Activated CD4-positive, CD25-positive, alpha-beta regulatory T cell (primary cell): ENCODE results near the gene SCN2B.
"Not testable (repeated sequence)": the region's sequence is repeated elsewhere in the genome, so short reads cannot be mapped to it uniquely, and the experiment has no call there.

Source experiments
- DNase-seq, 4 experiments: peaks; one replicate each; lab custom pipeline; 2025; lab: John Stamatoyannopoulos, UW

Gene SCN2B

GRCh38 chr11:118206391-118207031 is 30.1 kb upstream of the SCN2B start:
- DNase-seq, result no peak

DNA sequence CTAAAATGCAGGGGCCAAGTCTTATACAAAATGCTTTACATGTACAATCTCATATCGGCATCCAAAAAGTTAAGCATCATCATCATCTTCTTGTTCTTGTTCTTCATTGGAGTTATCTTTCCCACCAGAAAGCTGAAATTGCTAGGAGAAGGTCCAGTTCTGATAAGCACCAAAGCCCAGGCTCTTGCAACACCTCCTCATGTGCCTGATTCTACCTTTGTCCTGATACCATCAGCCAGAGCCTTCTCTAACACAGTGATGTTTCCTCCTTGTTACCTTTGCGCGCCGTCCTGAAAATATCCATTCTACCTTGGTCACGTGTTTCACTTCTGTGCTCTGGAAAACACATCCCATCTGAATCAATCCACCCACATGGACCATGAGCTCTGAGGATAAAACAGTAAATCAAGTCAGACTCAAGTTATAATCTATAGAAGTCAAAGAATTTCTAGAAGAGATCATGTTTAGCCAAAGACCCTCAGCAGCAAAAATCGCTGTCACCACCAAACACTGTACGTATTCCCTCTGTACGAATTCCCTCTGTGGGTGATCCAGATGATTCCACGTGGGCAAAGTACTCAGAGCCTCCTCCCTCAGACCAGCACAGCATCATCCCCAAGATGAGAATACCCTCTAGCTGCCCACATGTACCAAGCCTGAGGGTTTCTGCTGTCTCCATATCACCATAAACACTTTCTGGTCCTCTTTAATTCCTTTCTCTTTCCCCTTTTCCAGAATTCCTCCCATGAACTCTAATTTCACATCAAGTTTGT is 29.4 kb upstream of the SCN2B start:
- no peak for DNase-seq

DNA sequence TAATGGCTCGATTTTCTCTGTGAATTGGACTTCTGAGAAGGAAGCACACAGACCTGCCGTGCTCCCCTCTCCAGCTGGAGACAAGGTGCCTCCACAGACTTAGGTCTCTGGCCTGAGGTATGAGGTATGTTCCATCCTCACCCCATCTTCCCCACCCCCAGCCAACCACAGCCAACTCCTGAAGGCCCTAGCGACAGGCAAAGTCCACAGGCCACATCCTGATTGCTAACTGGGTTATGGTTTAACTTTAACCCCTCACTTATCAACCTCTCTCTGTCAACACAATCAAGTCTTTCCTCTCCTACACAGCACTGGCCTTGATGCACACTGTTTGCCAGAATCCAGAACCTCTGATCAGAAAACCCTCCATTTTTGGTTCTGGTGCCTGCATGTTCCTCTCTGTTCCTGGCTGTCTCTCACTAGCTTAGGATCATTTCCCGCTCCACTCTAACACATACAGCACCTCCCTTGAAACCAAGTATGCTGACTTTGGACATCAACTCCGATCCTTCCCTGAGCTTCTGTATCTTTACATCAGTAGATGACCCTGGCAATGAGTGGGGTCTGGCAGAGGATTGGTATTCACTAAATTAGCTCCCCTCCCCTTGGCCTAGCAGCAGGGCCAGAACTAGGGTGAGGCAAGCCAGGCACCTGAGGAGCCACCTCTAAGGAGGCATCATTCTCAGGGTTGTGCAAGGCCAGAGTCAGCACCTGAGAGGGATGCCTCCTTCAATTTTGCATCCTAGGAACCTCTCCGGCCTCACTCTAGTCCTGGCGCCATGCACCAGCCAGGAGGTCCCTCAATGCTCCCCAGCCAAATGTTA is 26.4 kb upstream of the SCN2B start:
- DNase-seq, result no peak

- no peak for DNase-seq
These were observed 25.5 kb upstream of the SCN2B start for GRCh38 chr11:118201966-118202365.

DNA sequence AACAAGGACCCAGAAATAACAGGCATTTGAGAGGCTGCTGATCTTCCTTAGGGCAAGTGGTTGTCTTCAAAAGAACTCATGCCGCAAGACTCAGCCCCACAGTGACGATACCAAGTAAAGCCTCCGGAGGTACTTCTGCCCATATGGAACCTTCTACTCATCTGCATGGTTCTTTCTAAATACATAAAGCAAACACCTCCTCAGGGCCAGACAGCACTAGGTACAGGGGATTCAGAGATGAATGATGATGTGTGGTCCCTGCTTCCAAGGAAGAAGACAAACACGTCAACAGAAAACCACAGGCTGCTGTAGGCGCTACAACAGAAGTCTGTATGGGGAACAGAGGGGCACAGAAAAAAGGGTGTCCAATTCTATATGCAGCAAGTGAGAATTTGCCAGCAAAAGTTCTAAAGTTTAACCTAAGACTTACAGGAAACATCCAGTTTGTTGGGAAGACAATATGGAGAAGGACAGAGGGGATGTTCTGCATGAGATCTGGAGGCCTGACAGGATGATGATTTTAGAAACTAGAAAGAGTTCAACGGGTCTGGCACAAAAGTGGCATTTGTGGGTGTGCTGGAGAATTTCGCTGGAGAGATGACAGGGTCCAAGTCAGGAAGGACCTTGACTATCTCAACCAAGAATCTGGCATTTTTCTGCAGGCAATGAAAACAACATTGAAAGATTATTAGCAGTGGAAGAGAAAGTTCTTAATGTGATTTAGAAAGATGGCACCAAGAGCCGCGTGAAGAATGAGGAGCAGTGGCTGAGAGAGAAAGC is 24.7 kb upstream of the SCN2B start:
- DNase-seq, result no peak

DNA sequence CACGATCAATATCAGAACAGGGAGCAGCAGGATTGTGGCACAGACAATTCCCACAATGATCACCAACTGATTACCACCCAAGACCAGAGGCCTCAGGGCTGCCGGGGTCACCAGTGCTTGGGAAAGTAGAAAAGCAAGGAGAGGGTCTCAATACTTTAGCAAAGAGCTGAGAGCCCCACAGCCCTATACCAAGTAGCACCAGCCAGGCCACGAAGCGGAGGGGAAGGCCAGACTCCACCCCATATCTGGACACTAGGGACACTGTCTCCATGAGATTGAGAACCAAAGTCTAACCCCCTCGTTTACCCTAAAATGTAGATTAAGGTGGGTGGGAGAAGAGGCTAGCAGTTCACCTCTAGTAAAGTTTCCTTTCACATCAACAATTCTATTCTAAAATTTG is 24.1 kb upstream of the SCN2B start:
- DNase-seq, result no peak

- no peak for DNase-seq
These were observed 22.7 kb upstream of the SCN2B start for GRCh38 chr11:118199135-118199534.

DNA sequence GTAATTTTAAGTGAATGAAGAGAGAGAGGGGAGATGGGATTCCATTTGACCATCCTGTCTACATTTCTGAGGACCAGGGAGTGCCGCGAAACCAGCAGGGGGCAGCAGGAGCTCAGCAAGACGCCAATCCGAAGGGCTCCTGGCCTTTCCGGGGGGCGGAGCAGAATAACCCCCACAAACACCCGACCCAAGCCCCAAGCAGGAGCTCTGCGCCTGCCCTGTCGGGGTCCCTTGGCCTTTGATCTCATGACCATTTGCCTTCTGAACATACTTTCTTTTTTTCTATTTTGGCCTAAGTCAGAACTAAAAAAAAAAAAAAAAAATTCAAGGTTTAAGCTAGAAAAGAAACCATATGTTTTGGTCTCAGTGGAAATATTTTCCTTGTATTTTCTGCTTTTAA is 21.9 kb upstream of the SCN2B start:
- peak; percentile 72 to 80 (median 80) for DNase-seq

- no peak for DNase-seq
These were observed 18.6 kb upstream of the SCN2B start for GRCh38 chr11:118194835-118195627.

DNA sequence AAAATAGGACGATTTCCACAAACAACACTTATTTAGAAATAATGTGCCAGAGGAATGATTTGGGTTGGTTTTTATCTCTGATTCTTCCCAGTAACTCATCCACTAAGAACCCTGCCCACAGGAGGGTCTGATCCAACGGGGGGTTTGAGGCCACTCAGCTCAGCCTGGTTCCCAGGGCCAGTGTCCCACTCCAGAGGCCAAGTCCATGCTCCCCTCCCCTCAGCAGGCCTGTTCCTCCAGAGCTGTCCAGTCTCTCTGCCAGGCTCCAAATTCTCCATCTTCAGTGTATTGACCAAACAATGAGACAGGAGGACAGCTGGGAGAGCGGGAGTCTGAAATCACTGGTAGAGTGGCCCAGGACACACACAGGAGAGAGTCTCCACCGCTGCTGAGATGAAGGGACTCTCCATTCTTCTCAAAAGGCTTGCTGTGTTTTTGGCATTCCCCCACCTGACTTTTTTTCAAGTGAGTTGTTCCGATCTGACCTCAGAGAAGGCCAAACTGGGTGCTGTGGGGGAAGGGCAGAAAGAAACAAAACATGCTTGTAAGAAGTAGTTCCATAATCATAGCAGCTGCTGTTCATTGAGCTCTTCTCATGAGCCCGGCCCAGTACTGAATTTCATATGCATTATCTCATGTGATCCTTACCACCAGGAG is 17.6 kb upstream of the SCN2B start:
- DNase-seq, result no peak

DNA sequence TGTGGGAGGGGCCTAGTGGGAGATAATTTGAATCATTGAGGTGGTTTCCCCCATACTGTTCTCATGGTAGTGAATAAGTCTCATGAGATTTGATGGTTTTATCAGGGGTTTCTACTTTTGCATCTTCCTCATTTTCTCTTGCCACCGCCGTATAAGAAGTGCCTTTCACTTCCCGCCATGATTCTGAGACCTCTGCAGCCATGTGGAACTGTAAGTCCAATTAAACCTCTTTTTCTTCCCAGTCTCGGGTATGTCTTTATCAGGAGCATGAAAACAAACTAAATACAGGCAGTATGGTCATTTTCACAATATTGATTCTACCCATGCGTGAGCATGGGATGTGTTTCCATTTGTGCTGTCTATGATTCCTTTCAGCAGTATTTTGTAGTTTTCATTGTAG is 16.4 kb upstream of the SCN2B start:
- DNase-seq, result not testable (repeated sequence)

DNA sequence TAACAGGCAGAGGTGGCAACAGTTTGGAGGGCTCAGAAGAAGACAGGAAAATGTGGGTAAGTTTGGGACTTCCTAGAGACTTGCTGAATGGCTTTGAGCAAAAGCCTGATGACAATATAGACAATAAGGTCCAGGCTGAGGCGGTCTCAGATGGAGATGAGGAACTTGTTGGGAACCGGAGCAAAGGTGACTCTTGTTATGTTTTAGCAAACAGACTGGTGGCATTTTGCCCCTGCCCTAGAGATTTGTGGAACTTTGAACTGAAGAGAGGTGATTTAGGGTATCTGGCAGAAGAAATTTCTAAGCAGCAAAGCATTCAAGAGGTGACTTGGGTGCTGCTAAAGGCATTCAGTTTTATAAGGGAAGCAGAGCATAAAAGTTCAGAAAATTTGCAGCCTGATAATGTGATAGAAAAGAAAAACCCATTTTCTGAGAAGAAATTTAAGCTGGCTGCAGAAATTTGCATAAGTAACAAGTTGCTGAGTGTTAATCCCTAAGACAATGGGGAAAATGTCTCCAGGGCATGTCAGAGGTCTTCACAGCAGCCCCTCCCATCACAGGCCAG is 14.6 kb upstream of the SCN2B start:
- DNase-seq, result not testable (repeated sequence)

- no peak for DNase-seq
These were observed 10.1 kb upstream of the SCN2B start for GRCh38 chr11:118186346-118187107.

GRCh38 chr11:118184784-118185579 is 8.5 kb upstream of the SCN2B start:
- no peak for DNase-seq

DNA sequence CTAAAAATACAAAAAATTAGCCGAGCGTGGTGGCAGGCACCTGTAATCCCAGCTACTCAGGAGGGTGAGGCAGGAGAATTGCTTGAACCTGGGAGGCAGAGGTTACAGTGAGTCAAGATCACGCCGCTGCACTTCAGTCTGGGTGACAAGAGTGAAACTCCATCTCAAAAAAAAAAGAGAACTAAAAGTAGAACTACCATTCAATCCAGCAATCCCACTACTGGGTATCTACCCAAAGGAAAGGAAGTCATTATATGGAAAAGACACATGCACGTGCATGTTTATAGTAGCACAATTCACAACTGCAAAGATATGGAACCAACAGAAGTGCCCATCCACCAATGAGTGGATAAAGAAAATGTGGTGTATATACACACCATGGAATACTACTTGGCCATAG is 7.3 kb upstream of the SCN2B start:
- not testable (repeated sequence) for DNase-seq

DNA sequence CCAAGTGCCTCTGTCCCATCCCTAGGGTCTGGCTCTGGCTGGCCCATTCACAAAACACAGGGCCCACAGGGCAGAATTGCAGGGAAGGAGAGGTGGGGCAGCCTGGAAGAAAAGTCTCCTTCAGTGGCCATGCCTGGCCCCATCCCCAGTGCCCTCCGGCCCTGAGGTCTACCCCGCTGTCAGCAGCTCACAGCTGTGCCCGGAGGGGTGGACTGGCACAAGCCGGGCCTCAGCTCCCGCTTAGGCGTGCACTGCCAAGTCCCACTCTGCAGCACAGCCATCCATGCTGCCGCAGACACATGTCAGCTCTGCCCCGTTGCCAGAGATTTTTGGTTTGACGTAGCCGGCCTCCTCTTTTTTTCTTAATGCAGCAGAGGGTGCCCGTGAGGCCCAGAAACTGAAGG is 3.9 kb upstream of the SCN2B start:
- no peak for DNase-seq

- no peak for DNase-seq
These were observed 317 bp upstream of the SCN2B start for GRCh38 chr11:118176778-118177134.

DNA sequence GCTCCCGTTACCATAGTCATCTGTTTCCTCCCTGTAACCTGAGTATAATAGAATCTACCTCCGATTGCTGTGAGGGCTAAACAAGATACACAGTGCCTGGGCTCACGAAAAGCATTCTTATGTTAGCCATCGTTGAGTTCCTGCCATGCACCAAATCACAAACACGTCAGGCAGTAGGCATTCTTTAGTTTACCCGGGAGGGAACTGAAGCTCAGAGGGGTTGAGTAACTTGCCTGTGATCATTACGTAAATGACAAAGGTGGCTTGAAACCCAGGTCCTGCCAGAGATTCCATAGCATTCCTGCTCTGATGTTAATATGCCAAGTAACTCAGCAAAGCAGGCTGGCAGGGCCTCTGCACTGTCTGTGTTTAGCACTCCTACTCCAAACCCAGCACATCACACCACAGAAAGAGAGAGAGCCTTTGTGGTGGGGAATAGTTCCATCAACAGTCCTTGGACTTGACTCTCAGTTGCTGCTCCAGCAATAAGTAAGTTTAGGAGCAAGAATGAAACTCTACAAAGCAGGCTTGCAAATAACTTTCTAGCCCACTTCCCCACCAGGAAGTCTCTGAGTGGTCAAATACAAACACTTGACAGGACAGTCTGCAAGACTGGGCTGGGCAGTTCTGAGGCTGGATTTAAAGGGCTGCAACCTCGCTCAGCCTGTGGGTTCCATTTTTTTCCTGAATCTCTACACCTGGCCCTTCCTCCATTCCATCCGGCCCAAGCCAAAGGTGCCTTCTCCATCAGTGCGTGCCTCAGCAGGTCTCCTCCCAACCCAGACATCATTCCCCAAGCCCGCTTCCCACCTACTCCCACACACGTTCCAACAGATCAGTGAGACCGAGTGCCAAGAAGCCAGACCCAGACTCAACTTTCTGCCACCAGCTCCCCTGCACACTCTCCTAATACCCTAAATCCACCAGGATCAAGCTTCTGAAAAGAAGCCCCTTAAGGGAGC is 1.1 kb downstream of the SCN2B start:
- no peak for DNase-seq
